Measurements from ENCODE around the gene MCIDAS.

MCIDAS gene

GRCh38 chr5:55172937-55173686, 54.0 kb downstream of the MCIDAS start, which contains the start of gene CDC20B:
Gene CDC20B, minus strand, starts transcription at chr5:55173177. Its CDS starts 177 bp downstream, at chr5:55173000.
- Histone ChIP-seq H3K9me3 (ENCODE audit: control insufficient read depth, low read length) (no peaks in the 10 kb centered on the region), H3K27me3 (ENCODE audit: control insufficient read depth, insufficient read depth, low read length) (peaks cover 48% of the 10 kb centered on the region), H3K4me3 (ENCODE audit: low read length) (no peak within 1 kb of the TSS), H3K4me1 (ENCODE audit: control insufficient read depth, insufficient read depth, low read length) (peaks cover 28% of the 10 kb centered on the region), H3K9ac (ENCODE audit: low read length) (no peak within 1 kb of the TSS), H3K36me3 (ENCODE audit: control insufficient read depth, insufficient read depth, low read length) (no peaks in the 10 kb centered on the region)

DNA sequence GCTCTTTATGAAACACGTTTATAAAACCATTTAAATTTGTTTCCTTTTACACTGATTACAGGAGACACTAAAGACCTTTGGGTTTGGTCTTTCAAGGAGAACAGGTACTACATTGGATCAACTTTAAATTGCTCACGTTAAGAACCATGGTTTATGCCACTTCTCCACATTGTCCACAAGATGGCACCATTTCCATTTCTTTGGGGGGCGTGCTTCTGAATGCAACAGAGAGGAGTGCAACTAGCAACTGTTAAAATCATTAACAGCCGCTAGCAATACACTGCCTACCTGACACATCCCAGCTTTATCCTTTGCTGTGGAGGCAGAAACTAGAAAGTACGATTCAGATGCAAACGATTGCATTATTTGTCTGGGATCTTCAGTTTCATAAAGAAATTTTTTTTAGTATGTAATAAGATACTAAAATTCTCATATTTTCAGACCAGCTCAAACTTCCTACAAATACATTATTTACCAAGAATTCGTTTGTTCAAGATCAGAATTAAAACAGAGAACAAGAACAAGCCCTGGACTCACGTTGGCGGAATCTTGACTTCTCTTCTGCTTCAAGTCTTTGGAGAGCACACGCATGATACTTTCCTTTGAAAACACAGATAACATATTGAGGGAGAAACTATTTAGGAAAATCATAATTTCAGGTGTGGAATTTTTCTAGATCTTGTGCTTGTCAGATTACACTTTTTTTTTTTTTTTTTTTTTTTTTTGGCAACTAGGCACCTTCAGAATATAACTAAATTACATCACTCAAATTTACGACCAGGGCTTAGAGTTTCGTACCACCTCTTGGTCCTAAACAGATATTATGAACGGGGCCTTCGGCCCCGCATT, 54.8 kb downstream of the MCIDAS start:
- Histone ChIP-seq H3K9ac (ENCODE audit: low read length) (no peak overlapping the region), H3K4me1 (ENCODE audit: control insufficient read depth, insufficient read depth, low read length) (peaks cover 28% of the 10 kb centered on the region), H3K36me3 (ENCODE audit: control insufficient read depth, insufficient read depth, low read length) (no peaks in the 10 kb centered on the region), H3K27me3 (ENCODE audit: control insufficient read depth, insufficient read depth, low read length) (peaks cover 44% of the 10 kb centered on the region), H3K9me3 (ENCODE audit: control insufficient read depth, low read length) (no peaks in the 10 kb centered on the region), H3K4me3 (ENCODE audit: low read length) (no peak overlapping the region)

DNA sequence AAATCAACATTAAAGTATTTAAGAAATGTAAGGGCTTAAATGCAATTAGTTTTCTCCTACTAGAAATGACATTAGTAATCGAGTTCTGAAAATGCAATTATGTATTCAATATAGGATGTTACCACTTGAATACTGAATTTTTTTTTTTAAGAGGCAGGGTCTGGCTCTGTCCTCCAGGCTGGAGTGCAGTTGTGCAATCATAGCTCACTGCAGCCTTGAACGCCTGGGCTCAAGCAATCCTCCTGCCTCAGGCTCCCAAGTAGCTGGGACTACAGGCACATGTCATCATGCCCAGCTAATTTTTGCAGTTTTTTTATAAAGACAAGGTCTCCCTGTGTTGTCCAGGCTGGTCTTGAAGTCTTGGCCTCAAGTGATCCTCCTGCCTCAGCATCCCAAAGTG, 55.6 kb downstream of the MCIDAS start:
- H3K9ac ChIP-seq (ENCODE audit: low read length) = no peak overlapping the region
- H3K4me3 ChIP-seq (ENCODE audit: low read length) = no peak overlapping the region
- no peaks in the 10 kb centered on the region for H3K36me3 ChIP-seq (ENCODE audit: control insufficient read depth, insufficient read depth, low read length)
- H3K4me1 ChIP-seq (ENCODE audit: control insufficient read depth, insufficient read depth, low read length) = peaks cover 24% of the 10 kb centered on the region
- no peaks in the 10 kb centered on the region for H3K9me3 ChIP-seq (ENCODE audit: control insufficient read depth, low read length)
- H3K27me3 ChIP-seq (ENCODE audit: control insufficient read depth, insufficient read depth, low read length) = peaks cover 39% of the 10 kb centered on the region
